ENCODE results near the gene CD5L.

The CD5L gene

DNA sequence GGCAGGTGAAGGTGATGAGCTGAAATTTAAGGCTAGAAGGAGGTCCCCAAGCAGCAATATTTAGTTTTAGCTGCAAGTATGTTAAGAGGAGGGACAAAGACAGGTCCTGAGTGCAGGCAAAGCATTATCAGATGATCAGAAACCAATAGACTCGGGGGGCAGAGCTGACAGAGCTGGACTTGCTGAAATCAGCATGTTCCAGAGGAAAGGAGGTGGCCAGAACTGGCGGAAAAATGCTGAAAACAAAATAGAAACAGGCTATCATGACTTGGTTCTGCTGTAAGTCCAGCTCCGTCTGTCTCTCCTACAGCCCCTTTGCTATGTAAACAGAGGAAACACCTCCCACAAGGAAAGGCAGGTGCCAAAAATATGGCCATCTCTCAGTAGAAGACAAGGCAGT, at the start of gene CD5L:
Gene CD5L (minus strand): TSS at position 101 of the 400 bp plus-strand sequence. CDS start 107 bp downstream, outside the sequence.
- no peaks in the 10 kb centered on the region for H3F3A ChIP-seq (ENCODE audit: low read depth)
- peaks cover 26% of the 10 kb centered on the region for H3K4me1 ChIP-seq (ENCODE audit: insufficient read depth, low read length, poor library complexity, severe bottlenecking)
- H3K36me3 ChIP-seq (ENCODE audit: insufficient read depth, low read length), result no peaks in the 10 kb centered on the region
- no peak within 1 kb of the TSS for H3K9ac ChIP-seq (ENCODE audit: low read depth, low read length, poor library complexity, severe bottlenecking)
- no peaks in the 10 kb centered on the region for H3K79me2 ChIP-seq (ENCODE audit: insufficient read depth, low read length)
- no peaks in the 10 kb centered on the region for H3K27me3 ChIP-seq (ENCODE audit: insufficient read depth, low read length, poor library complexity, severe bottlenecking)
- no peak within 1 kb of the TSS for H3K4me3 ChIP-seq (ENCODE audit: low read length, poor library complexity, severe bottlenecking)
- H3K9me3 ChIP-seq (ENCODE audit: insufficient read depth, low read depth, low read length), result no peaks in the 10 kb centered on the region
- TF ChIP-seq, protein P1, sequence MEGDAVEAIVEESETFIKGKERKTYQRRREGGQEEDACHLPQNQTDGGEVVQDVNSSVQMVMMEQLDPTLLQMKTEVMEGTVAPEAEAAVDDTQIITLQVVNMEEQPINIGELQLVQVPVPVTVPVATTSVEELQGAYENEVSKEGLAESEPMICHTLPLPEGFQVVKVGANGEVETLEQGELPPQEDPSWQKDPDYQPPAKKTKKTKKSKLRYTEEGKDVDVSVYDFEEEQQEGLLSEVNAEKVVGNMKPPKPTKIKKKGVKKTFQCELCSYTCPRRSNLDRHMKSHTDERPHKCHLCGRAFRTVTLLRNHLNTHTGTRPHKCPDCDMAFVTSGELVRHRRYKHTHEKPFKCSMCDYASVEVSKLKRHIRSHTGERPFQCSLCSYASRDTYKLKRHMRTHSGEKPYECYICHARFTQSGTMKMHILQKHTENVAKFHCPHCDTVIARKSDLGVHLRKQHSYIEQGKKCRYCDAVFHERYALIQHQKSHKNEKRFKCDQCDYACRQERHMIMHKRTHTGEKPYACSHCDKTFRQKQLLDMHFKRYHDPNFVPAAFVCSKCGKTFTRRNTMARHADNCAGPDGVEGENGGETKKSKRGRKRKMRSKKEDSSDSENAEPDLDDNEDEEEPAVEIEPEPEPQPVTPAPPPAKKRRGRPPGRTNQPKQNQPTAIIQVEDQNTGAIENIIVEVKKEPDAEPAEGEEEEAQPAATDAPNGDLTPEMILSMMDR (conservative IDR thresholded peaks at IDR 0.05; ENCODE audit: low read length), result no peak
- no peak for TF ChIP-seq EZH2phosphoT487 (IDR thresholded peaks at IDR 0.05; ENCODE audit: borderline replicate concordance)
- H3K9me2 ChIP-seq (replicated peaks; ENCODE audit: low read depth, low read length), result no peaks in the 10 kb centered on the region
- H2AFZ ChIP-seq (ENCODE audit: low read length), result no peak within 1 kb of the TSS
- H4K20me1 ChIP-seq (ENCODE audit: insufficient read depth, low read length, poor library complexity, severe bottlenecking), result no peaks in the 10 kb centered on the region
- H3K4me2 ChIP-seq (ENCODE audit: low read depth, low read length, poor library complexity, severe bottlenecking), result no peak within 1 kb of the TSS

- Histone ChIP-seq H3K79me2 (ENCODE audit: insufficient read depth, low read length) (no peaks in the 10 kb centered on the region), H2AFZ (ENCODE audit: low read length) (no peak overlapping the region), H4K20me1 (ENCODE audit: insufficient read depth, low read length, poor library complexity, severe bottlenecking) (no peaks in the 10 kb centered on the region), H3K4me1 (ENCODE audit: insufficient read depth, low read length, poor library complexity, severe bottlenecking) (no peaks in the 10 kb centered on the region), H3K9ac (ENCODE audit: low read depth, low read length, poor library complexity, severe bottlenecking) (no peak overlapping the region), H3K4me2 (ENCODE audit: low read depth, low read length, poor library complexity, severe bottlenecking) (no peak overlapping the region), H3K9me3 (ENCODE audit: insufficient read depth, low read depth, low read length) (no peaks in the 10 kb centered on the region), H3F3A (ENCODE audit: low read depth) (no peaks in the 10 kb centered on the region), H3K27me3 (ENCODE audit: insufficient read depth, low read length, poor library complexity, severe bottlenecking) (no peaks in the 10 kb centered on the region), H3K9me2 (replicated peaks; ENCODE audit: low read depth, low read length) (no peaks in the 10 kb centered on the region), H3K36me3 (ENCODE audit: insufficient read depth, low read length) (no peaks in the 10 kb centered on the region), H3K4me3 (ENCODE audit: low read length, poor library complexity, severe bottlenecking) (no peak overlapping the region)
- TF ChIP-seq, protein P1 (conservative IDR thresholded peaks at IDR 0.05; ENCODE audit: low read length), result no peak
- TF ChIP-seq EZH2phosphoT487 (IDR thresholded peaks at IDR 0.05; ENCODE audit: borderline replicate concordance), result no peak
Measured at GRCh38 chr1:157882580-157882979, 41.0 kb upstream of the CD5L start.

GRCh38 chr1:157880621-157881020, 39.0 kb upstream of the CD5L start:
- H3K79me2 ChIP-seq (ENCODE audit: insufficient read depth, low read length), result no peaks in the 10 kb centered on the region
- TF ChIP-seq EZH2phosphoT487 (IDR thresholded peaks at IDR 0.05; ENCODE audit: borderline replicate concordance), result no peak
- TF ChIP-seq, protein P1 (conservative IDR thresholded peaks at IDR 0.05; ENCODE audit: low read length), result no peak
- no peaks in the 10 kb centered on the region for H3K27me3 ChIP-seq (ENCODE audit: insufficient read depth, low read length, poor library complexity, severe bottlenecking)
- no peaks in the 10 kb centered on the region for H4K20me1 ChIP-seq (ENCODE audit: insufficient read depth, low read length, poor library complexity, severe bottlenecking)
- no peak overlapping the region for H2AFZ ChIP-seq (ENCODE audit: low read length)
- no peak overlapping the region for H3K4me2 ChIP-seq (ENCODE audit: low read depth, low read length, poor library complexity, severe bottlenecking)
- H3K9me2 ChIP-seq (replicated peaks; ENCODE audit: low read depth, low read length), result no peaks in the 10 kb centered on the region
- no peaks in the 10 kb centered on the region for H3K36me3 ChIP-seq (ENCODE audit: insufficient read depth, low read length)
- no peaks in the 10 kb centered on the region for H3F3A ChIP-seq (ENCODE audit: low read depth)
- no peaks in the 10 kb centered on the region for H3K9me3 ChIP-seq (ENCODE audit: insufficient read depth, low read depth, low read length)
- H3K4me3 ChIP-seq (ENCODE audit: low read length, poor library complexity, severe bottlenecking), result no peak overlapping the region
- H3K9ac ChIP-seq (ENCODE audit: low read depth, low read length, poor library complexity, severe bottlenecking), result no peak overlapping the region
- H3K4me1 ChIP-seq (ENCODE audit: insufficient read depth, low read length, poor library complexity, severe bottlenecking), result no peaks in the 10 kb centered on the region

All from Loucy (cell line).